BJ (cell line): ENCODE measurements around the gene SETD7. TPM values are rescaled to one million over a fixed set of nuclear protein-coding genes. Genes with fewer than 3 reads are reported as not detected.

Experiments
- CTCF ChIA-PET: fragments of 350-600 bp; formaldehyde crosslinking; extraction: SDS; loops from one replicate; lab custom pipeline; 2021; ENCODE audit warnings: antibody characterized with exemption, inconsistent platforms; lab: Yijun Ruan, JAX
- POLR2A ChIA-PET: fragments of 300-600 bp; sonication (Branson Sonifier 250); formaldehyde crosslinking; extraction: SDS; loops from one replicate; lab custom pipeline; 2021; ENCODE audit warnings: antibody characterized with exemption; lab: Charles Lee
- DNase-seq: peaks from one replicate; pipeline ENCODE4 v3.0.0-alpha.2; 2011; ENCODE audit warnings: low read depth
- H3K27me3 ChIP-seq: 2 replicates; pipeline ENCODE4 v1.6.0; 2011; ENCODE audit warnings: low read length; ENCODE audit not compliant: control insufficient read depth, insufficient read depth
- H3K36me3 ChIP-seq: 2 replicates; pipeline ENCODE4 v1.5.1; 2011; ENCODE audit warnings: low read length; ENCODE audit not compliant: control insufficient read depth, insufficient read depth
- H3K4me3 ChIP-seq: 2 replicates; pipeline ENCODE4 v1.5.1; 2011; ENCODE audit warnings: low read depth, mild to moderate bottlenecking, control low read depth, low read length
- CTCF ChIP-seq: IDR thresholded peaks from 2 replicates; pipeline ENCODE4 v1.5.1; 2011; ENCODE audit warnings: low read depth, mild to moderate bottlenecking, control low read depth, inconsistent platforms, low read length, moderate library complexity; ENCODE audit not compliant: insufficient read depth
- polyA plus RNA-seq: library from polyadenylated mRNA; depleted of rRNA; stranded (reverse); fragments of >200 nt; gene quantifications from 2 replicates; pipeline ENCODE4 v1.2.3, GENCODE V29; 2011

SETD7 gene
- polyA plus RNA-seq, 1 experiment: 14.5 TPM

- CTCF ChIA-PET: interaction anchor here (1.7 kb wide), 1 partner anchor 141 kb away, joined by 4 read pairs; no protein-coding TSS in a partner anchor
- POLR2A ChIA-PET: no interaction called here
- no peak overlapping the region for H3K4me3 ChIP-seq
- no peak for TF ChIP-seq CTCF
- no peak for DNase-seq
- H3K36me3 ChIP-seq: no peaks in the 10 kb centered on the region
- no peaks in the 10 kb centered on the region for H3K27me3 ChIP-seq
These were observed 63.6 kb downstream of the SETD7 start for GRCh38 chr4:139492429-139492828.

GRCh38 chr4:139489638-139490037 is 66.4 kb downstream of the SETD7 start:
- POLR2A ChIA-PET: no interaction called here
- no peaks in the 10 kb centered on the region for H3K27me3 ChIP-seq
- no peaks in the 10 kb centered on the region for H3K36me3 ChIP-seq
- CTCF ChIA-PET: interaction anchor here (1.3 kb wide), 1 partner anchor 11 kb away, joined by 4 read pairs; no protein-coding TSS in a partner anchor
- DNase-seq: no peak
- TF ChIP-seq CTCF: no peak
- no peak overlapping the region for H3K4me3 ChIP-seq

GRCh38 chr4:139488442-139488841 is 67.6 kb downstream of the SETD7 start:
- CTCF ChIA-PET: interaction anchor here (1.5 to 1.9 kb wide), 2 partner anchors 10 to 36 kb away, joined by 4 to 6 read pairs; no protein-coding TSS in a partner anchor
- Histone ChIP-seq H3K4me3 (no peak overlapping the region), H3K36me3 (no peaks in the 10 kb centered on the region), H3K27me3 (no peaks in the 10 kb centered on the region)
- POLR2A ChIA-PET: interaction anchor here (0.6 kb wide), 1 partner anchor 27 kb away, joined by 5 read pairs; no protein-coding TSS in a partner anchor
- no peak for TF ChIP-seq CTCF
- no peak for DNase-seq

GRCh38 chr4:139484783-139485311 is 71.2 kb downstream of the SETD7 start:
- TF ChIP-seq CTCF: no peak
- H3K36me3 ChIP-seq: no peaks in the 10 kb centered on the region
- no peak overlapping the region for H3K4me3 ChIP-seq
- ChIA-PET CTCF (no interaction called here), POLR2A (no interaction called here)
- no peaks in the 10 kb centered on the region for H3K27me3 ChIP-seq
- DNase-seq: no peak

GRCh38 chr4:139483000-139483399 is 73.0 kb downstream of the SETD7 start:
- TF ChIP-seq CTCF: no peak
- no peaks in the 10 kb centered on the region for H3K27me3 ChIP-seq
- H3K4me3 ChIP-seq: no peak overlapping the region
- POLR2A ChIA-PET: no interaction called here
- no peak for DNase-seq
- no peaks in the 10 kb centered on the region for H3K36me3 ChIP-seq
- CTCF ChIA-PET: interaction anchor here (0.5 to 1.2 kb wide), 2 partner anchors 15 to 431 kb away, joined by 4 read pairs; no protein-coding TSS in a partner anchor
